HepG2 (cell line): ENCODE measurements around the gene SLC38A4. TPM values are rescaled to one million over a fixed set of nuclear protein-coding genes. Genes with fewer than 3 reads are reported as not detected.
A peak's percentile ranks its signal among the peaks of the same experiment; 100 is the strongest.

ENCODE experiments used
- CBFB ChIP-seq: sonication (generic); formaldehyde crosslinking; IDR thresholded peaks from 2 replicates; pipeline ENCODE4 v1.4.0; 2020; ENCODE audit warnings: missing genetic modification reagents
- DZIP1 ChIP-seq: sonication (generic); formaldehyde crosslinking; IDR thresholded peaks from 2 replicates; pipeline ENCODE4 v1.5.0; 2020; ENCODE audit warnings: mild to moderate bottlenecking, missing genetic modification reagents
- HNF4G ChIP-seq, 2 experiments: sonication (generic) in 1 of 2; formaldehyde crosslinking in 1 of 2; IDR thresholded peaks; 2 replicates each; pipeline versions ENCODE4 v1.4.0 to v1.6.1; 2011 to 2020; ENCODE audit warnings: borderline replicate concordance in 2 of 2, low read depth in 2 of 2, mild to moderate bottlenecking in 2 of 2, low read length in 1 of 2, missing genetic modification reagents in 1 of 2, moderate library complexity in 1 of 2
- KLF9 ChIP-seq: IDR thresholded peaks from 2 replicates; pipeline ENCODE4 v1.6.1; 2016; ENCODE audit warnings: low read depth
- MTF2 ChIP-seq: sonication (generic); formaldehyde crosslinking; IDR thresholded peaks from 2 replicates; pipeline ENCODE4 v1.5.0; 2020; ENCODE audit warnings: missing genetic modification reagents, borderline replicate concordance
- MXI1 ChIP-seq: IDR thresholded peaks from 3 replicates; pipeline ENCODE4 v1.6.1; 2012; ENCODE audit warnings: low read depth, low read length, inconsistent platforms, borderline replicate concordance
- NFKB2 ChIP-seq: sonication (generic); formaldehyde crosslinking; IDR thresholded peaks from 2 replicates; pipeline ENCODE4 v1.4.0; 2020; ENCODE audit warnings: missing genetic modification reagents, borderline replicate concordance
- NONO ChIP-seq, 2 experiments: fragments of 450-650 bp in 1 of 2; sonication (generic) in 1 of 2; formaldehyde crosslinking in 1 of 2; IDR thresholded peaks in 1 of 2; conservative IDR thresholded peaks in 1 of 2; 2 replicates each; pipeline versions ENCODE4 v1.6.1 to v1.8.0; 2017 to 2022; ENCODE audit warnings: mild to moderate bottlenecking in 1 of 2, missing genetic modification reagents in 1 of 2, moderate library complexity in 1 of 2
- PHF8 ChIP-seq: sonication (generic); formaldehyde crosslinking; IDR thresholded peaks from 2 replicates; pipeline ENCODE4 v1.5.0; 2020; ENCODE audit warnings: missing genetic modification reagents
- POGZ ChIP-seq: sonication (generic); formaldehyde crosslinking; IDR thresholded peaks from 2 replicates; pipeline ENCODE4 v1.4.0; 2020; ENCODE audit warnings: mild to moderate bottlenecking, missing genetic modification reagents
- PRPF4 ChIP-seq: fragments of 200-400 bp; formaldehyde crosslinking; IDR thresholded peaks from 2 replicates; pipeline ENCODE4 v1.6.1; 2016; ENCODE audit warnings: low read length, low read depth; ENCODE audit not compliant: poor library complexity, severe bottlenecking
- RARA ChIP-seq: IDR thresholded peaks from 2 replicates; pipeline ENCODE4 v1.6.1; 2016; ENCODE audit warnings: missing genetic modification reagents, missing compliant biosample characterization
- SATB2 ChIP-seq: sonication (generic); formaldehyde crosslinking; IDR thresholded peaks from 2 replicates; pipeline ENCODE4 v1.5.0; 2020; ENCODE audit warnings: missing genetic modification reagents
- SP1 ChIP-seq, 2 experiments: fragments of 450-650 bp in 1 of 2; sonication (generic) in 1 of 2; formaldehyde crosslinking in 1 of 2; IDR thresholded peaks; 2 replicates each; pipeline versions ENCODE4 v1.4.0 to v1.6.1; 2016 to 2020; ENCODE audit warnings: missing genetic modification reagents in 1 of 2
- SPEN ChIP-seq: sonication (generic); formaldehyde crosslinking; IDR thresholded peaks from 2 replicates; pipeline ENCODE4 v1.5.1; 2020; ENCODE audit warnings: low read depth, mild to moderate bottlenecking, missing genetic modification reagents
- ZBTB3 ChIP-seq: sonication (generic); formaldehyde crosslinking; IDR thresholded peaks from 2 replicates; pipeline ENCODE4 v1.4.0; 2020; ENCODE audit warnings: low read depth, mild to moderate bottlenecking, moderate library complexity, missing genetic modification reagents, borderline replicate concordance
- ZNF280B ChIP-seq: sonication (generic); formaldehyde crosslinking; IDR thresholded peaks from 2 replicates; pipeline ENCODE4 v1.5.0; 2020; ENCODE audit warnings: missing genetic modification reagents, mild to moderate bottlenecking, borderline replicate concordance
- ZNF335 ChIP-seq: sonication (generic); formaldehyde crosslinking; IDR thresholded peaks from 2 replicates; pipeline ENCODE4 v1.4.0; 2020; ENCODE audit warnings: missing genetic modification reagents
- ZNF670 ChIP-seq: sonication (generic); formaldehyde crosslinking; IDR thresholded peaks from 2 replicates; pipeline ENCODE4 v1.8.0; 2022; ENCODE audit warnings: mild to moderate bottlenecking, missing genetic modification reagents, borderline replicate concordance
- ZNF839 ChIP-seq: sonication (generic); formaldehyde crosslinking; IDR thresholded peaks from 2 replicates; pipeline ENCODE4 v1.4.0; 2020; ENCODE audit warnings: missing genetic modification reagents, mild to moderate bottlenecking, borderline replicate concordance
- ZSCAN9 ChIP-seq: IDR thresholded peaks from 2 replicates; pipeline ENCODE4 v1.6.1; 2016; ENCODE audit warnings: borderline replicate concordance
- polyA plus RNA-seq, 8 experiments: library from polyadenylated mRNA; depleted of rRNA in 3 of 8; stranded (reverse) in 7 of 8; unstranded in 1 of 8; fragments of >200 nt; fragmentation: Illumina TruSeq in 4 of 8; extraction: Trizol in 4 of 8; gene quantifications; 2 replicates each; pipeline versions ENCODE4 v1.2.1 to v1.2.3, GENCODE V29; 2011 to 2016; ENCODE audit warnings: low read depth in 4 of 8, missing spikeins in 1 of 8, mixed read lengths in 1 of 8; ENCODE audit not compliant: insufficient read depth in 1 of 8
- total RNA-seq, 5 experiments: library from RNA; depleted of rRNA; stranded (reverse); fragments of >200 nt; fragmentation: Illumina TruSeq; extraction: Trizol; gene quantifications; 2 replicates each; pipeline ENCODE4 v1.2.3, GENCODE V29; 2016; ENCODE audit warnings: low read depth in 1 of 5
- TF ChIP-seq, protein P1 (sequence below): IDR thresholded peaks from 2 replicates; pipeline ENCODE4 v1.6.1; 2016; ENCODE audit warnings: missing compliant biosample characterization, missing genetic modification reagents, borderline replicate concordance

SLC38A4 gene
- total and polyA plus RNA-seq, 2 of the 13 experiments (the other 11 are each of a cell fraction or from before 2014, with no cell fraction given), result 3.5 to 5.2 TPM

DNA sequence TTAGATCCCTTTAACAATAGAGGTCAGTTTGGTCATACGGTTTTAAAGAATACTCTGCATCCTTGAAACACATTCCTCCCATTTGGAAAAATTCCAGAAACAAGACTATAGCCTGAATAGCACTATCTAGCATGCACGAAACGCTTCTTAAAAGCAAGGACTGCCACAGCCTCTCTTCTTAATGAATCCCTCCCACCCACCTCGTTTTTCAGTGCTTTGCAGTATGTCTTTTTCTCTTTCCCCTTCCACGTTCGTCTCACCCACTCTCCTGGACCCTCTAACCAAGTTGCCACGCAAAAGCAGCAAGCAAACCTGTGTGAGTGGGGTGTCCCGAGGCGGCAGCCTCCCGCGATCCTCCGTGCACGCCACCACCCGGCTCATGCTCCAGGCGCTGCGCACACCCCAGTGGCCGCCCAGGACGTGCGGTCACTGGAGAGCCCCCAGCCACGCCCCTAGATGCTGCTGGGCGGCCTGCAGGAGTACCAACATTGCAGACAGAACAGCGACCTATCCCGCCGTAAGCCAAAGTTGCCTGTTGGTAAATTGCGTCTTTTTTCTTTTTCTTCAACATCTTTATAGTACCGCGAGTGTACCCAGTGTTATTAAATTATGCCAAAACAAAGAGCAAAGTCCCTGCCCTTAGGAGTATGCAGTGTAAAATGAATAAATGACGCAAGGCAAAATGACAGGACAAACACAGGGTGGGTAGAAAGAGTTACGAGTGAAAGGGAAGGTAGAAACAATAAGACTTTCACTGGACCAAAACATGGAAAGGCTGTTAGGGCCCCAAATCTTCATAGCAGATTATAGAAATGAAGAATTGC, at the start of gene SLC38A4 (continued):
- TF ChIP-seq, protein P1, sequence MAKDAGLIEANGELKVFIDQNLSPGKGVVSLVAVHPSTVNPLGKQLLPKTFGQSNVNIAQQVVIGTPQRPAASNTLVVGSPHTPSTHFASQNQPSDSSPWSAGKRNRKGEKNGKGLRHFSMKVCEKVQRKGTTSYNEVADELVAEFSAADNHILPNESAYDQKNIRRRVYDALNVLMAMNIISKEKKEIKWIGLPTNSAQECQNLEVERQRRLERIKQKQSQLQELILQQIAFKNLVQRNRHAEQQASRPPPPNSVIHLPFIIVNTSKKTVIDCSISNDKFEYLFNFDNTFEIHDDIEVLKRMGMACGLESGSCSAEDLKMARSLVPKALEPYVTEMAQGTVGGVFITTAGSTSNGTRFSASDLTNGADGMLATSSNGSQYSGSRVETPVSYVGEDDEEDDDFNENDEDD (CRISPR knock-in tag), result no peak
- TF ChIP-seq SP1 (IDR thresholded peaks at IDR 0.05) (no peak), SP1 (CRISPR knock-in tag; IDR thresholded peaks at IDR 0.05) (peak; percentile 51; the same call in 1 of the 2 replicates), DZIP1 (no peak), ZSCAN9 (CRISPR knock-in tag) (no peak), ZNF670 (0 out of 2 replicates have a peak, but pooled peaks have one; percentile 37), NONO (IDR thresholded peaks at IDR 0.05) (no peak), NONO (CRISPR knock-in tag; conservative IDR thresholded peaks at IDR 0.05) (no peak), KLF9 (CRISPR knock-in tag) (no peak; the same call in 1 of the 2 replicates), ZBTB3 (CRISPR knock-in tag) (no peak), ZNF335 (CRISPR knock-in tag) (peak; percentile 38; the same call in 1 of the 2 replicates), ZNF280B (CRISPR knock-in tag) (no peak), SATB2 (CRISPR knock-in tag) (no peak), MTF2 (CRISPR knock-in tag) (no peak), POGZ (CRISPR knock-in tag) (peak; percentile 92), SPEN (CRISPR knock-in tag) (peak; percentile 55; the same call in 1 of the 2 replicates), ZNF839 (CRISPR knock-in tag) (no peak), RARA (CRISPR knock-in tag) (no peak), PHF8 (CRISPR knock-in tag) (peak; percentile 36; the same call in 1 of the 2 replicates), NFKB2 (CRISPR knock-in tag) (peak; percentile 45; the same call in 1 of the 2 replicates), PRPF4 (no peak), HNF4G (IDR thresholded peaks at IDR 0.05; ENCODE audit: borderline replicate concordance, low read depth, low read length) (0 out of 2 replicates have a peak, but pooled peaks have one; percentile 6), HNF4G (CRISPR knock-in tag; IDR thresholded peaks at IDR 0.05; ENCODE audit: borderline replicate concordance, low read depth) (no peak), CBFB (CRISPR knock-in tag) (peak; percentile 75; the same call in 1 of the 2 replicates), MXI1 (no peak)
